ENCODE results near the gene SVEP1. TPM values are rescaled to one million over a fixed set of nuclear protein-coding genes. Genes with fewer than 3 reads are reported as not detected.
"Not testable (repeated sequence)": the region's sequence is repeated elsewhere in the genome, so short reads cannot be mapped to it uniquely, and the experiment has no call there.

SVEP1 gene
- total and polyA plus RNA-seq, 2 experiments from 2014 or later: 5.3 to 14.6 TPM

DNA sequence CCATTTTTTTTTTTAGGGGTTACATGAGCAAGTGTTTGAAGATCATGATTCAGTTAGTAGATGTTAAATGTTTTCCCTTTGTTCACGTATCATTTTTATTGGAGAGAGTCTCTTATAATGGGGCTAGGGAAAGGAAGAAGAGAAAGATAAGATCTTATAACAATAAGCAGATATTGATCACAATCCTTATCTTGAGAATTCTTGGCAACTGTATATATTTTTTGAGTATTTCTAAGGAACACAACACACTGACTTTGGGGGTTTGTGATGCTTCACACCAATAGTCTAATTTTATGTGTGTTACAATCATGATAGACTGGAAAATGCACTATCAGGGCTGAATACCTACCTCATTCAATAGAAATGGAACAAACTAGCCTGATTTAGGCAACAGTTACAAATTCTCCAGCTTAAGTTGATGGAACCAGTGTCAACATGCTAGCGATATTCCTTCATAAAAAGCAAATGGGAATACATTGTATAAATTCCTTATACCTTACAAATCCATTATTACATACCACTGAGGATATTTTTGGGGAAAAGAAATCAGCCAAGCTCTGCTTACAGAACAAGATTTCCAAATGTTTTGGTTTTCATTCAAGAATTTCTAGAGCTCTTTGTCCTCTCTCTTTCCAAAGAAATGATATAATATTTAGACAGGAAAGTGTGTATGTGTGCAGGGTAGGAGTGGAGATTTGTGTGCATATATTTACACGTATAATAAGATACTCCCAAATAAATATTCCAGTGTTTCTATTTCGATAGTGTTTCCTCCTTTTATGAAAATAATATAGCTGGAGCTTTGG is 41.5 kb downstream of the SVEP1 start:
- H3K4me2 ChIP-seq: peak overlapping the region; percentile 13
- H3K4me3 ChIP-seq: no peak overlapping the region
- H2AFZ ChIP-seq: no peak overlapping the region
- H3K9me3 ChIP-seq (ENCODE audit: low read depth): no peaks in the 10 kb centered on the region
- no peak for DNase-seq (ENCODE audit: low spot score)
- no peaks in the 10 kb centered on the region for H3K79me2 ChIP-seq
- H3K4me1 ChIP-seq (ENCODE audit: insufficient read depth): no peaks in the 10 kb centered on the region
- 34% methylated on average over 4 of the region's 4 CpGs for WGBS (ENCODE audit: low lambda C conversion rate, missing lambda C conversion rate)
- no peak for TF ChIP-seq EZH2phosphoT487 (IDR thresholded peaks at IDR 0.05; ENCODE audit: low read depth, severe bottlenecking, unreplicated experiment)
- TF ChIP-seq EZH2 (IDR thresholded peaks at IDR 0.05; ENCODE audit: borderline replicate concordance): no peak
- TF ChIP-seq, protein P1, sequence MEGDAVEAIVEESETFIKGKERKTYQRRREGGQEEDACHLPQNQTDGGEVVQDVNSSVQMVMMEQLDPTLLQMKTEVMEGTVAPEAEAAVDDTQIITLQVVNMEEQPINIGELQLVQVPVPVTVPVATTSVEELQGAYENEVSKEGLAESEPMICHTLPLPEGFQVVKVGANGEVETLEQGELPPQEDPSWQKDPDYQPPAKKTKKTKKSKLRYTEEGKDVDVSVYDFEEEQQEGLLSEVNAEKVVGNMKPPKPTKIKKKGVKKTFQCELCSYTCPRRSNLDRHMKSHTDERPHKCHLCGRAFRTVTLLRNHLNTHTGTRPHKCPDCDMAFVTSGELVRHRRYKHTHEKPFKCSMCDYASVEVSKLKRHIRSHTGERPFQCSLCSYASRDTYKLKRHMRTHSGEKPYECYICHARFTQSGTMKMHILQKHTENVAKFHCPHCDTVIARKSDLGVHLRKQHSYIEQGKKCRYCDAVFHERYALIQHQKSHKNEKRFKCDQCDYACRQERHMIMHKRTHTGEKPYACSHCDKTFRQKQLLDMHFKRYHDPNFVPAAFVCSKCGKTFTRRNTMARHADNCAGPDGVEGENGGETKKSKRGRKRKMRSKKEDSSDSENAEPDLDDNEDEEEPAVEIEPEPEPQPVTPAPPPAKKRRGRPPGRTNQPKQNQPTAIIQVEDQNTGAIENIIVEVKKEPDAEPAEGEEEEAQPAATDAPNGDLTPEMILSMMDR (IDR thresholded peaks at IDR 0.05; ENCODE audit: poor library complexity): no peak
- no peaks in the 10 kb centered on the region for H3K9me2 ChIP-seq (replicated peaks; ENCODE audit: insufficient read depth)
- no peaks in the 10 kb centered on the region for H3K27me3 ChIP-seq
- H4K20me1 ChIP-seq (ENCODE audit: insufficient read depth, poor library complexity, severe bottlenecking): no peaks in the 10 kb centered on the region
- no peak overlapping the region for H3K27ac ChIP-seq
- H3K36me3 ChIP-seq (replicated peaks; ENCODE audit: insufficient read depth, low read depth): no peaks in the 10 kb centered on the region

DNA sequence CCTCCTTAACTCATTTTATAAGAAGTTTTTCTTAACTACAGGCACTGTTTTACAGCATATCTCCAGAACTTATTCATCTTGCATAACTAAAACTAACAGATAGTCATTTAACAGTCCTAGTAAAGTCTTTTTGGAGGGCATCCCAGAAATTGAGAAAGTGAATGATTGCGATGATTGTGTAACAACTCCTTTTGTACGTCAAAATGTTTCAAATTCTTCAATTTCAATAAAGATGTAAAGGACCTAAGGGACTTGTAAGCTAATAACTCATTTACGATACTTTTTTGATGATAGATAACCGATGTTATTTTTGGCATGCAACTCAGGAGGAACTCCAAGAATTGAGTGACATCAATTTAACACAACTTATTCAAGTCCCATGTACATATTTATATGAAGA is 42.7 kb downstream of the SVEP1 start:
- no peaks in the 10 kb centered on the region for H3K79me2 ChIP-seq
- H3K27me3 ChIP-seq: no peaks in the 10 kb centered on the region
- no peak overlapping the region for H3K4me2 ChIP-seq
- DNase-seq (ENCODE audit: low spot score): no peak
- H3K36me3 ChIP-seq (replicated peaks; ENCODE audit: insufficient read depth, low read depth): no peaks in the 10 kb centered on the region
- WGBS (ENCODE audit: low lambda C conversion rate, missing lambda C conversion rate): 55% methylated on average over 4 of the region's 4 CpGs
- no peaks in the 10 kb centered on the region for H3K4me1 ChIP-seq (ENCODE audit: insufficient read depth)
- H3K9me2 ChIP-seq (replicated peaks; ENCODE audit: insufficient read depth): no peaks in the 10 kb centered on the region
- H3K9me3 ChIP-seq (ENCODE audit: low read depth): no peaks in the 10 kb centered on the region
- no peak overlapping the region for H3K27ac ChIP-seq
- no peak overlapping the region for H3K4me3 ChIP-seq
- no peaks in the 10 kb centered on the region for H4K20me1 ChIP-seq (ENCODE audit: insufficient read depth, poor library complexity, severe bottlenecking)
- TF ChIP-seq EZH2phosphoT487 (IDR thresholded peaks at IDR 0.05; ENCODE audit: low read depth, severe bottlenecking, unreplicated experiment) (no peak), EZH2 (IDR thresholded peaks at IDR 0.05; ENCODE audit: borderline replicate concordance) (no peak)
- TF ChIP-seq, protein P1 (IDR thresholded peaks at IDR 0.05; ENCODE audit: poor library complexity): no peak
- H2AFZ ChIP-seq: no peak overlapping the region

DNA sequence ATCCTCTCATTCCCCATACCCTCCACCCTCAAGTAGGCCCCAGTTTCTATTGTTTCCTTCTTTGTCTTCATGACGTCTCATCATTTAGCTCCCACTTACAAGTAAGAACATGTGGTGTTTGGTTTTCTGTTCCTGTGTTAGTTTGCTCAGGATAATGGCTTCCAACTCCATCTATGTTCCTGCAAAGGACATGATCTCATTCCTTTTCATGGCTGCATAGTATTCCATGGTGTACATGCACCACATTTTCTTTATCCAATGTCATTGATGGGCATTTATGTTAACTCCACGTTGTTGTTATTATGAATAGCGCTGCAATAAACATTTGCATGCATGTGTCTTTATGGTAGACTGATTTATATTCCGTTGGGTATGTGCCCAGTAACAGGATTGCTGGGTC is 45.4 kb downstream of the SVEP1 start:
- H4K20me1 ChIP-seq (ENCODE audit: insufficient read depth, poor library complexity, severe bottlenecking); H3K4me3 ChIP-seq; H3K27ac ChIP-seq; H3K4me1 ChIP-seq (ENCODE audit: insufficient read depth); H3K4me2 ChIP-seq; H3K9me2 ChIP-seq (replicated peaks; ENCODE audit: insufficient read depth); DNase-seq (ENCODE audit: low spot score); H3K27me3 ChIP-seq; H2AFZ ChIP-seq; H3K9me3 ChIP-seq (ENCODE audit: low read depth); H3K79me2 ChIP-seq; H3K36me3 ChIP-seq (replicated peaks; ENCODE audit: insufficient read depth, low read depth): not testable (repeated sequence)
- 95% methylated on average over 4 of the region's 4 CpGs for WGBS (ENCODE audit: low lambda C conversion rate, missing lambda C conversion rate)

DNA sequence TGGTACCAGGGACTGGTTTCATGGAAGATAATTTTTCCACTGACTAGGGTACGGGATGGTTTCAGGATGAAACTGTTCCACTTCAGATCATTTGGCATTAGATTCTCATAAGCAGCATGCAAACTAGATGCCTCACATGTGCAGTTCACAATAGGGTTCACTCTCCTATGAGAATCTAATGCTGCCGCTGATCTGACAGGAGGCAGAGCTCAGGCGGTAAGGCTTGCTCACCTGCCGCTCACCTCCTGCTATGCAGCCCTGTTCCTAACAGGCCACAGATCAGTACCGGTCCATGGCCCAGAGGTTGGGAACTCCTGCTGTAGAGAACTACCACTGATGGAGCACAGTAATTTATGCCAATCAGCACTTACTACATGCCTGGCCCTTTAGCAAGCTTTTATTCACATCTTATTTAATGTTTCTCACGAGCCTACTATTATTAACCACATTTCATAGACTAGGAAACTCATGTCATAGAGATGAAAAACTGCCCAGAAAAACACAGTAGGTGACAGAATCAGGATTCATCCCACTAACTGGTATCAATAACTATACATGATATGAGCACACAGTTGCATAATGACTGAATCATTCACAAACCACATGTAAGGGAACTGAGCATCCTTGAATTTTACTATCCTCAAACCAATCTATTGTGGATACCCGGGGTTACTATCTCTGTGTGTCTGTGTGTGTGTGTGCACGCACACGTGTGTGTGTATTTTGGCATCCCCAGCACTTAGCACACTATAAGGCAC is 46.5 kb downstream of the SVEP1 start:
- Histone ChIP-seq H3K4me1 (ENCODE audit: insufficient read depth) (no peaks in the 10 kb centered on the region), H3K27me3 (no peaks in the 10 kb centered on the region), H2AFZ (no peak overlapping the region), H3K9me3 (ENCODE audit: low read depth) (no peaks in the 10 kb centered on the region), H3K79me2 (no peaks in the 10 kb centered on the region), H4K20me1 (ENCODE audit: insufficient read depth, poor library complexity, severe bottlenecking) (no peaks in the 10 kb centered on the region), H3K4me2 (no peak overlapping the region), H3K9me2 (replicated peaks; ENCODE audit: insufficient read depth) (no peaks in the 10 kb centered on the region), H3K27ac (no peak overlapping the region), H3K36me3 (replicated peaks; ENCODE audit: insufficient read depth, low read depth) (no peaks in the 10 kb centered on the region), H3K4me3 (no peak overlapping the region)
- TF ChIP-seq EZH2phosphoT487 (IDR thresholded peaks at IDR 0.05; ENCODE audit: low read depth, severe bottlenecking, unreplicated experiment) (no peak), EZH2 (IDR thresholded peaks at IDR 0.05; ENCODE audit: borderline replicate concordance) (no peak)
- TF ChIP-seq, protein P1 (IDR thresholded peaks at IDR 0.05; ENCODE audit: poor library complexity): no peak
- DNase-seq (ENCODE audit: low spot score): no peak
- WGBS (ENCODE audit: low lambda C conversion rate, missing lambda C conversion rate): 75% methylated on average over 9 of the region's 9 CpGs

All from hepatocyte (in vitro differentiated cells).